Liver (tissue), 9 donors: ENCODE results near the gene SCAMP5. TPM values are rescaled to one million over a fixed set of nuclear protein-coding genes. Genes with fewer than 3 reads are reported as not detected.

Experiments
- DNase-seq: peaks from one replicate; pipeline ENCODE4 v3.0.0-alpha.2; 2017; ENCODE audit warnings: low spot score
- H3K27ac ChIP-seq, 2 donors: one replicate each; pipeline ENCODE4 v1.7.0; 2013; ENCODE audit warnings: inconsistent platforms in 2 of 2, low read length in 2 of 2, control low read depth in 1 of 2, low read depth in 1 of 2, mild to moderate bottlenecking in 1 of 2
- H3K27me3 ChIP-seq, 4 donors: one replicate each; pipeline versions ENCODE4 v1.6.1 to v1.7.0; 2013; ENCODE audit warnings: low read length in 3 of 4, inconsistent platforms in 1 of 4, mild to moderate bottlenecking in 1 of 4, moderate library complexity in 1 of 4; ENCODE audit not compliant: control insufficient read depth in 4 of 4, insufficient read depth in 4 of 4
- H3K36me3 ChIP-seq, 4 donors: one replicate each; pipeline versions ENCODE4 v1.6.1 to v1.7.0; 2013; ENCODE audit warnings: low read length in 3 of 4, mild to moderate bottlenecking in 3 of 4, low read depth in 1 of 4, moderate library complexity in 1 of 4; ENCODE audit not compliant: control insufficient read depth in 4 of 4, insufficient read depth in 3 of 4
- H3K4me1 ChIP-seq, 4 donors: one replicate each; pipeline versions ENCODE4 v1.6.1 to v1.7.0; 2013; ENCODE audit warnings: low read length in 3 of 4, mild to moderate bottlenecking in 3 of 4, moderate library complexity in 1 of 4; ENCODE audit not compliant: control insufficient read depth in 4 of 4, insufficient read depth in 4 of 4
- H3K4me3 ChIP-seq, 3 donors: one replicate each; pipeline versions ENCODE4 v1.6.1 to v1.7.0; 2013; ENCODE audit warnings: low read length in 3 of 3, control low read depth in 1 of 3, low read depth in 1 of 3, mild to moderate bottlenecking in 1 of 3
- H3K9ac ChIP-seq, 2 donors: one replicate each; pipeline ENCODE4 v1.7.0; 2013; ENCODE audit warnings: low read length in 2 of 2, mild to moderate bottlenecking in 2 of 2, moderate library complexity in 2 of 2, control low read depth in 1 of 2, low read depth in 1 of 2
- H3K9me3 ChIP-seq, 4 donors: one replicate each; pipeline versions ENCODE4 v1.6.1 to v1.7.0; 2013; ENCODE audit warnings: low read length in 3 of 4; ENCODE audit not compliant: control insufficient read depth in 4 of 4
- FOXA1 ChIP-seq: IDR thresholded peaks from 2 replicates; pipeline ENCODE4 v1.6.1; 2016; ENCODE audit warnings: antibody characterized with exemption
- FOXA2 ChIP-seq: IDR thresholded peaks from 2 replicates; pipeline ENCODE4 v1.6.1; 2016; ENCODE audit warnings: antibody characterized with exemption
- GABPA ChIP-seq, 2 donors: IDR thresholded peaks in 1 of 2; conservative IDR thresholded peaks in 1 of 2; 2 replicates each; pipeline ENCODE4 v1.6.1; 2016; ENCODE audit warnings: antibody characterized with exemption in 2 of 2, mild to moderate bottlenecking in 1 of 2, moderate library complexity in 1 of 2
- JUND ChIP-seq, 2 donors: IDR thresholded peaks; 2 replicates each; pipeline ENCODE4 v1.6.1; 2016; ENCODE audit warnings: antibody characterized with exemption in 2 of 2
- NR2F2 ChIP-seq: IDR thresholded peaks from 2 replicates; pipeline ENCODE4 v1.6.1; 2016; ENCODE audit warnings: antibody characterized with exemption
- WGBS: extraction: QIAGEN DNeasy Blood & Tissue Kit; methylation state at CpG from one replicate; pipeline ENCODE4 v1.1.7; 2013; 5-methylcytosine and 5-hydroxymethylcytosine counted together
- polyA plus RNA-seq, 2 donors: library from polyadenylated mRNA; stranded (reverse) in 1 of 2; unstranded in 1 of 2; fragments of 200-250 nt in 1 of 2; fragments of >200 nt in 1 of 2; fragmentation: Nextera tagmentation in 1 of 2; extraction: Ambion mirVana in 1 of 2; gene quantifications; one replicate each; pipeline versions ENCODE4 v1.2.1 to v1.2.3, GENCODE V29; 2013 to 2015
- total RNA-seq, 2 donors: library from RNA; depleted of rRNA; stranded (reverse); fragments of >200 nt; gene quantifications; one replicate each; pipeline ENCODE4 v1.2.3, GENCODE V29; 2014
- TF ChIP-seq, protein P1 (sequence below): IDR thresholded peaks from 2 replicates; pipeline ENCODE4 v1.6.1; 2016; ENCODE audit warnings: antibody characterized with exemption, mild to moderate bottlenecking
- TF ChIP-seq, protein P2 (sequence below): fragments of 150-350 bp; IDR thresholded peaks from 2 replicates; pipeline ENCODE4 v1.5.1; 2017; ENCODE audit warnings: improper control_type of control experiment, low read depth, low read length; ENCODE audit not compliant: missing input control
- TF ChIP-seq, protein P3 (sequence below): IDR thresholded peaks from 2 replicates; pipeline ENCODE4 v1.6.1; 2016; ENCODE audit warnings: antibody characterized with exemption
- TF ChIP-seq, protein P4 (sequence below): IDR thresholded peaks from 2 replicates; pipeline ENCODE4 v1.6.1; 2016; ENCODE audit warnings: antibody characterized with exemption
- donor health status: healthy.
- donor health status: healthy.
- donor health status: healthy.
- donor health status: healthy.
- donor health status: healthy.

SCAMP5 gene
- total and polyA plus RNA-seq, 4 donors, result 0.50 to 7.5 (median 5.7) TPM

DNA sequence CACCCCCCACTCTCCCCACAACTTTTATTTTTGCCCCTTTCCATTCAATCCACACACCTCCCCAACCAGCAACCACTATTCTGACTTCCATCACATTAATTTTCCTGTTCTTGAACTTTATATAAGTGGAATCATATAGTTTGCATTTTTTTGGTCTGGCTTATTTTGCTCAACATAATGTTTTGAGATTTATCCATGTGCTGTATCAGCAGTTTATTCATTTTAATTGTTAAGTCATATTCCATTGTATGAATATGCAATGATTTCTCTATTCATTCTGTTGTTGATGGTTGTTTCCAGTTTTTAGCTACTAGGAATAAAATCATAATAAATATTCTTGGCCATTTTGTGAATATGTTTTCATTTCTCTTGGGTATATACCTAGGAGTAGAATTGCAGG lies 5.8 kb upstream of the SCAMP5 start (continued):
- TF ChIP-seq GABPA (IDR thresholded peaks at IDR 0.05 in 1 of 2, conservative IDR thresholded peaks at IDR 0.05 in 1 of 2), result no peak
- TF ChIP-seq, protein P1, sequence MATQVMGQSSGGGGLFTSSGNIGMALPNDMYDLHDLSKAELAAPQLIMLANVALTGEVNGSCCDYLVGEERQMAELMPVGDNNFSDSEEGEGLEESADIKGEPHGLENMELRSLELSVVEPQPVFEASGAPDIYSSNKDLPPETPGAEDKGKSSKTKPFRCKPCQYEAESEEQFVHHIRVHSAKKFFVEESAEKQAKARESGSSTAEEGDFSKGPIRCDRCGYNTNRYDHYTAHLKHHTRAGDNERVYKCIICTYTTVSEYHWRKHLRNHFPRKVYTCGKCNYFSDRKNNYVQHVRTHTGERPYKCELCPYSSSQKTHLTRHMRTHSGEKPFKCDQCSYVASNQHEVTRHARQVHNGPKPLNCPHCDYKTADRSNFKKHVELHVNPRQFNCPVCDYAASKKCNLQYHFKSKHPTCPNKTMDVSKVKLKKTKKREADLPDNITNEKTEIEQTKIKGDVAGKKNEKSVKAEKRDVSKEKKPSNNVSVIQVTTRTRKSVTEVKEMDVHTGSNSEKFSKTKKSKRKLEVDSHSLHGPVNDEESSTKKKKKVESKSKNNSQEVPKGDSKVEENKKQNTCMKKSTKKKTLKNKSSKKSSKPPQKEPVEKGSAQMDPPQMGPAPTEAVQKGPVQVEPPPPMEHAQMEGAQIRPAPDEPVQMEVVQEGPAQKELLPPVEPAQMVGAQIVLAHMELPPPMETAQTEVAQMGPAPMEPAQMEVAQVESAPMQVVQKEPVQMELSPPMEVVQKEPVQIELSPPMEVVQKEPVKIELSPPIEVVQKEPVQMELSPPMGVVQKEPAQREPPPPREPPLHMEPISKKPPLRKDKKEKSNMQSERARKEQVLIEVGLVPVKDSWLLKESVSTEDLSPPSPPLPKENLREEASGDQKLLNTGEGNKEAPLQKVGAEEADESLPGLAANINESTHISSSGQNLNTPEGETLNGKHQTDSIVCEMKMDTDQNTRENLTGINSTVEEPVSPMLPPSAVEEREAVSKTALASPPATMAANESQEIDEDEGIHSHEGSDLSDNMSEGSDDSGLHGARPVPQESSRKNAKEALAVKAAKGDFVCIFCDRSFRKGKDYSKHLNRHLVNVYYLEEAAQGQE, result no peak

DNA sequence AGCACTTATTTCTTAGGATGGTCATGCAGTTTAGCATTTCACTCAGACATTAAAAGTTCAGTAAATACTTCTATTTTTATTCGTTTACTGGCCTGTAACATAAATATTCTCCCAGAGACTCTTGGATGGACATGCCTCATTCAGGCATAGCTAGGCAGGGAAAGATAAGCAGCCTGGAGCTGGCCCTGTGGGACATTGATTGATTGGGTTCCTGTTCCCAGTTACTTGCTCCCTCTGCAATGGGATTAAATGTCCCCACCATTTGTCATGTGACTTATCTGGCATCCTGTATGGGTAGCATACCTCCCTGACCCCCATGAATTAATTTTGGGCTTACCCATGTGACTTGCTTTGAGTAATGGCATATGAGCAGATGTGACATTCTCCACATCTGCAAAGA lies 2.7 kb upstream of the SCAMP5 start:
- H3K27me3 ChIP-seq, result no peaks in the 10 kb centered on the region
- H3K36me3 ChIP-seq, result no peaks in the 10 kb centered on the region
- no peak overlapping the region for H3K4me3 ChIP-seq
- no peaks in the 10 kb centered on the region for H3K9me3 ChIP-seq
- no peak for DNase-seq
- H3K9ac ChIP-seq, result no peak overlapping the region
- WGBS, result 29% methylated on average over 1 of the region's 1 CpG
- no peak overlapping the region for H3K27ac ChIP-seq
- no peak for TF ChIP-seq JUND (IDR thresholded peaks at IDR 0.05)
- no peak for TF ChIP-seq FOXA1
- TF ChIP-seq, protein P2, sequence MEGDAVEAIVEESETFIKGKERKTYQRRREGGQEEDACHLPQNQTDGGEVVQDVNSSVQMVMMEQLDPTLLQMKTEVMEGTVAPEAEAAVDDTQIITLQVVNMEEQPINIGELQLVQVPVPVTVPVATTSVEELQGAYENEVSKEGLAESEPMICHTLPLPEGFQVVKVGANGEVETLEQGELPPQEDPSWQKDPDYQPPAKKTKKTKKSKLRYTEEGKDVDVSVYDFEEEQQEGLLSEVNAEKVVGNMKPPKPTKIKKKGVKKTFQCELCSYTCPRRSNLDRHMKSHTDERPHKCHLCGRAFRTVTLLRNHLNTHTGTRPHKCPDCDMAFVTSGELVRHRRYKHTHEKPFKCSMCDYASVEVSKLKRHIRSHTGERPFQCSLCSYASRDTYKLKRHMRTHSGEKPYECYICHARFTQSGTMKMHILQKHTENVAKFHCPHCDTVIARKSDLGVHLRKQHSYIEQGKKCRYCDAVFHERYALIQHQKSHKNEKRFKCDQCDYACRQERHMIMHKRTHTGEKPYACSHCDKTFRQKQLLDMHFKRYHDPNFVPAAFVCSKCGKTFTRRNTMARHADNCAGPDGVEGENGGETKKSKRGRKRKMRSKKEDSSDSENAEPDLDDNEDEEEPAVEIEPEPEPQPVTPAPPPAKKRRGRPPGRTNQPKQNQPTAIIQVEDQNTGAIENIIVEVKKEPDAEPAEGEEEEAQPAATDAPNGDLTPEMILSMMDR, result no peak
- TF ChIP-seq, protein P3, sequence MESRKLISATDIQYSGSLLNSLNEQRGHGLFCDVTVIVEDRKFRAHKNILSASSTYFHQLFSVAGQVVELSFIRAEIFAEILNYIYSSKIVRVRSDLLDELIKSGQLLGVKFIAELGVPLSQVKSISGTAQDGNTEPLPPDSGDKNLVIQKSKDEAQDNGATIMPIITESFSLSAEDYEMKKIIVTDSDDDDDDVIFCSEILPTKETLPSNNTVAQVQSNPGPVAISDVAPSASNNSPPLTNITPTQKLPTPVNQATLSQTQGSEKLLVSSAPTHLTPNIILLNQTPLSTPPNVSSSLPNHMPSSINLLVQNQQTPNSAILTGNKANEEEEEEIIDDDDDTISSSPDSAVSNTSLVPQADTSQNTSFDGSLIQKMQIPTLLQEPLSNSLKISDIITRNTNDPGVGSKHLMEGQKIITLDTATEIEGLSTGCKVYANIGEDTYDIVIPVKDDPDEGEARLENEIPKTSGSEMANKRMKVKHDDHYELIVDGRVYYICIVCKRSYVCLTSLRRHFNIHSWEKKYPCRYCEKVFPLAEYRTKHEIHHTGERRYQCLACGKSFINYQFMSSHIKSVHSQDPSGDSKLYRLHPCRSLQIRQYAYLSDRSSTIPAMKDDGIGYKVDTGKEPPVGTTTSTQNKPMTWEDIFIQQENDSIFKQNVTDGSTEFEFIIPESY, result no peak
- TF ChIP-seq, protein P1, result no peak
- no peak for TF ChIP-seq FOXA2
- TF ChIP-seq NR2F2, result no peak
- H3K4me1 ChIP-seq, result peaks cover 4 to 6% (median 6%) of the 10 kb centered on the region in 4 donors

DNA sequence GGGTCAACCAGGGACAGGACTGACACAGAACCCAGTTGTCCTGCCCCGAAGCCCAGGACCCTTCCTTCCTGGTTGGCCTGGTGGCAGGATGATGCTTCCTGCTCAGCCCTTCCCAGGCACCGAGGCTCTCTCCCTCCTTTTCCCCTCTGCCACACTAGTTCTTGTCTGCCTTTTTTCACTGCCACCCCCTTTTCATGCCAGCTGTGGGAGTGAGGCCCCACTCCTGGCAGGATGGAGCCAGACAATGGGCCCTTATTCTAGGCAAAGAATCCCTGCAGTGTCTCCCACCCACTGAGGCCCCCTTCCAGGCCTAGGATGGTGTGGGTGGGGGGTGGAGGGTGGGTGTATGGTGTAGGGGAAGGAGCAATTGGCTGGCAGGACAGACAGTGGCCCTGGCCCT lies 1.1 kb upstream of the SCAMP5 start:
- no peak for DNase-seq

More for the DNA sequence above, 1.1 kb upstream of the SCAMP5 start:
- TF ChIP-seq, protein P4, sequence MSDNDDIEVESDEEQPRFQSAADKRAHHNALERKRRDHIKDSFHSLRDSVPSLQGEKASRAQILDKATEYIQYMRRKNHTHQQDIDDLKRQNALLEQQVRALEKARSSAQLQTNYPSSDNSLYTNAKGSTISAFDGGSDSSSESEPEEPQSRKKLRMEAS, result no peak
- TF ChIP-seq, protein P3, result no peak
- TF ChIP-seq, protein P2, result no peak
- no peaks in the 10 kb centered on the region for H3K36me3 ChIP-seq
- no peak overlapping the region for H3K27ac ChIP-seq
- WGBS, result 65% methylated on average over 2 of the region's 2 CpGs
- H3K27me3 ChIP-seq, result no peaks in the 10 kb centered on the region
- H3K4me3 ChIP-seq, result no peak overlapping the region
- H3K9ac ChIP-seq, result no peak overlapping the region
- peaks cover 4 to 6% (median 6%) of the 10 kb centered on the region in 4 donors for H3K4me1 ChIP-seq
- H3K9me3 ChIP-seq, result no peaks in the 10 kb centered on the region
